HG02623 (cell line): ENCODE measurements around the gene CENPX.

Experiments used
- ATAC-seq: cut with Tn5 transposase; IDR thresholded peaks from one replicate; pipeline ENCODE4 v1.9.1; 2021; ENCODE audit warnings: moderate library complexity; ENCODE audit not compliant: unreplicated experiment

The CENPX gene

DNA sequence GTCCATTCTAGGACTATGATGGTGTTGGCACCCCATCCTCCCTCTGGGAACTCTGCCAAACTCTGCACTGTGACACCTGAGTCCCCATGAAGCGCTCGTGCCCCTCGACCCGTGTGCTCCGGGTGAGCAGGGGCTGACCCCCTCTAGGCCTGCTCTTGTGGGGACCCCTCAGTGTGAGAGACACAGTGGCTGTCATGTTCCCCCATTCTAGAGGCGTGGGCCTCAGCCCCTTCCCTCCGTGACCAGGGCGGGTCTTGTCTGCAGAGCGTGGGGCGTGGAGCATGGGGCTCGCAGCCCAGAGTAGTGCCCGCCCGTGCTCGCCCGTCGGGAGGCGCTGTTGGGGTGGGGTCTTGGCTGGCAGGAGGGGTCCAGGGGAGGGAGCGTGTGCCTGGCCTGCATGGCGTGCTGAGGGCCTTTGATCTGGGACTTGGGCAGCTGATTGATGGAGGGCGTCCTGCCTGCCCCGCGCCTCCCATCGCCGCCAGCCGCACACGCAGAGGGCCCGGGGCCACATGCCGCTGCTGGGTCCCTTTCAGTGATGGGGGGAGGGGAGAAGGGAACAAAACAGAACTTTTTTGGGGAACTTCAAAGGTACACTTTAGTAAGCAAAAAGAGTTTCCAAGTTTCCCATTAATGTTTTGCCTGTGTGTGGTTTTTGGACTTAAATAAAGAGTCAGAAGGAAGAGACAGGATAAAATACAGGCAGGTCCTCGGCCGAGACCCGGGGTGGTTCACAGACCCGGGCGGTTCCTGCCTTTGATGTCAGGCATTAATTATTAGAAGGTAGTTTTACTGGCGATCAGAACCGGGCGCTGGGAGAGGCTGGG lies 22.5 kb downstream of the CENPX start:
- no peak for ATAC-seq

DNA sequence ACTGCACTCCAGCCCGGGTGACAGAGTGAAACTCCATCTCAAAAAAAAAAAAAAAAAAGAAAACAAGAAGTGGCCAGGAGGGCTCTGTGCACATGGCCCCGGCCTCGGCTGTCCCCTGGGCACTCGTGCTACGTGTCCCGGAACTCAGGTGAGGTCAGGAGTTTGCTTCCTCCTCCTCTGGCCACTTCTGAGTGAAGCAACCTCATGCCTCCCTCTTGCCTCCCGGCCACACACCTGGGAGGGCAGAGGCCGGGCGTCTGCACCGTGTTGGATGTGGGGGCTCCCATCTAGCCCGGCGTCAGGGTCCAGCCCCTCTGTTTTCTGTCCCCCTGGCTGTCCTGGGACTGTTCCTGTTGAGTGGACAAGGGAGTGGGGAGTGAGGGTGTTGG lies 23.1 kb downstream of the CENPX start:
- ATAC-seq = no peak

DNA sequence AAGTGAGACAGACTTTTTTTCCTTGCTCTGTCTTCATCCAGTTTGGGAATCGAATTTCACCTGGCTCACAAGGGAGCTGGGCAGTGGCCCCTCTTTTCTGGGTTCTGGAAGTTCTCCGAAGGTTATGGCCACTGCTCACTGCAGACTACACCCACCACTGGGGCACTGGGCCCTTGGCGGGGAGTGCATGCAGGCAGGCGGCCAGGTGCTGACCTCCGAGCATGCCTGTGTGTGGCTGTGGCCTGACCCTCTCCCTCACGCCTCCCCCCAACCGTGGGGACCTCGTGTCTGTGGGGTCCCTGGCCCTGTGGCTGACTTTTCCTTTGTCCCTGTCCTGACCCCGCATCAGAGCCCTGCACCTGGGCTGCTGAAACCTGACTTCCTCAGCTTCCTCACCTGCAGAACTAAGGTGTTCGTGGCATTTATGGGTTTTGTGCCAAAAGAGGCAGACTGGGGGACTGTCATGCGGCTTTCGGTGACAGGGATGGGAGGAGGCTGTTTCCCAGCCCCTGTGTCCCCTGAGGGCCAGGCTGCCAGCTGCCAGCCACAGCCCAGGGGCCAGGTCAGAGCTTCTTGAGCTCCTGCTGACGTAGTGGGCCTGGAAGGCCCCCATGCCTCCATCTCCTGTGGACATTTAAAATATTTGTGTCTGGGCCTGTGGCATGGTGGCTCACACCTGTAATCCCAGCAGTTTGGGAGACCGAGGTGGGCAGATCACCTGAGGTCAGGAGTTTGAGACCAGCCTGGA lies 23.8 kb downstream of the CENPX start:
- ATAC-seq = no peak

DNA sequence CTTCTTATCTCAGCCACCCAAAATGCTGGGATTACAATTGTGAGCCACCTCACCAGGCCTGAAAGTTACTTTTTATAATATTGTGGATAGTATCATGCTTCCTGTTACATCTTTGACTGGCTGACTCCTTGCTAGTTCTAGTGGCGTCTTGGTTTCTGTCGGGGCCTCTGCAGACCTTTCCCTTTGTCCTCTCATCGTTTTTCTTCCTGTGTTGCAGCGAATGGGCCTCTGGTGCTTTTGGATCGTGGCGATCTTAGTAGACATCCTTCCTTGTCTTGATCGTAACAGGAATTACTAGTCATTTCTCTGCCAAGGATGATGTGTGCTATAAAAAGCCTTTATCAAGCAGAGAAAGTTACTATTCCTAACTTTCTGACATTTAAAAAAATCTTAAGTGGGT lies 24.5 kb downstream of the CENPX start:
- ATAC-seq = no peak

DNA sequence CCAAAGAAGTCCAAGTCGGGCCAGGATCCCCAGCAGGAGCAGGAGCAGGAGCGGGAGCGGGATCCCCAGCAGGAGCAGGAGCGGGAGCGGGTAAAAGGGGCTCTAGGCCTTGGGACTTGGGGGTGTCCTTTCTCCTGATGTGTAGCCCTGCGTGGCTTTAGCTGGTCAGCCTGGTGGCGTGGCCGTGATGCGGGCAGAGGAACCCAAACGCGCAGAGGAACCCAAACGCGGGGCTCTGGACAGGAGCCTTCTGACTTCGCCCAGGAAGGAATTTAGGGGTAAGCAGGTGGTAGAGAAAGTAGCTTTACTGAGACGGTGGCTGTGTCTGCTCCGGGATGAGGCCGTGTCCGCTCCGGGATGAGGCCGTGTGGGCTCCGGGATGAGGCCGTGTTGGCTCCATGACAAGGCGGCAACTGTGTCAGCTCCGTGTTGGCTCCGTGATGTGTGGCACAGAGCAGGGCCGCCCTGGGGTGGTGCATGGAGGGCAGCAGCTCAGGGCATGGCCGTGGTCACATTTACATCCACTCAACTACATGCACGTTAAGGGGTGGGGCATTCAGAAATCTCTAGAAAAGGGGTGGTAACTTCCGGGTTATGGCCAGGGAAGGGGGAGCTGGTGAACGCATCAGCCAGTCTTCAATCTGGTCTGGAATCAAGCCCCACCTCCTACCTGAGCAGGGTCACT lies 25.8 kb downstream of the CENPX start:
- no peak for ATAC-seq

DNA sequence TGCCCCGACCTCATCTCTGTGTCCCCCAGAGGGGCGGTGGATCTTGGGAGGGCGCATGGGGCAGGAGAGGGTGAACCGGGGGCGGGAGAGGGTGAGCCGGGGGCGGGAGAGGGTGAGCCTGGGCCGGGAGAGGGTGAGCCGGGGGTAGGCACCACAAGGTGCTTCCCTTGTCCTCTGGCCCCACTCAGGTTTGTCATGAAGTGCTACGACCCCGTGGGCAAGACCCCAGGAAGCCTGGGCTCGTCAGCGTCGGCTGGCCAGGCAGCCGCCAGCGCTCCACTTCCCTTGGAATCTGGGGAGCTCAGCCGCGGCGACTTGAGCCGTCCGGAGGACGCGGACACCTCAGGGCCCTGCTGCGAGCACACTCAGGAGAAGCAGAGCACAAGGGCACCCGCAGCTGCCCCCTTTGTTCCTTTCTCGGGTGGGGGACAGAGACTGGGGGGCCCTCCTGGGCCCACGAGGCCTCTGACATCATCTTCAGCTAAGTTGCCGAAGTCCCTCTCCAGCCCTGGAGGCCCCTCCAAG lies 26.4 kb downstream of the CENPX start:
- no peak for ATAC-seq

DNA sequence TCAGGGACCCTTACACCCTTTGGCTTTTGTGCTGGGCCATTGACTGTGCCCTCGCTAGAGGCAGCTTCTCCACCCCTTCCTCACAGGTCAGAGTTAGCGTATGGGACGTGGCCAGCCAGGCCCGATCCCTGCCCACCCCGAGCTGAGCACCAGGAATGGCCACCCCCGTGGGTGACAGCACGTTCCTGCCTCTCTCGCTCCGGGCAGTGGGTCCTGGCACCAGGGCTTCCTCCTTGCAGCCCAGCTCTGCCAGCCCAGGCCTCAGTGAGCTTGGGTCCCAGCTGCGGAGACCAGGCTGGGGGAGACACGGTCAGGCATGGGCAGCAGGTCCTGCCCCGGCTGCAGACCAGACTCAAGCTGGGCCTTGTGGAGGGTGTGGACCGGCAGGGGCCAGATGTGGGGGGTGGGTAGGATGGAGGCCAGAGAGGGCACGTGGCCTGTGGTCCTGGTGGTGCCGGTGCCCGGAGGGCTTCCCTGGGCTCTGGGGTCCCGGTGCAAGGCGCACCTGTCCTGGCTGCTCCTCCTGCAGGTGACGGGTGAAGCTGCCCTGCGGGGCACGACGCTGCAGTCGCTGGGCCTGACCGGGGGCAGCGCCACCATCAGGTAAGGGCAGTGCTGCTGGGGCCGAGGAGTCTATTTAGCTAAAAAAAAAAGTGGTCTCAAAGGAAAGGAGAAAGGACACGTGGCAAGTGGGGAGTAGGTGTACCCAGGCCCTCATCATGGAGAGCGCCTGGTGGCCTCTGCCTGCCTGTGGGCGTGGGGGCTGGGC lies 27.0 kb downstream of the CENPX start:
- no peak for ATAC-seq

DNA sequence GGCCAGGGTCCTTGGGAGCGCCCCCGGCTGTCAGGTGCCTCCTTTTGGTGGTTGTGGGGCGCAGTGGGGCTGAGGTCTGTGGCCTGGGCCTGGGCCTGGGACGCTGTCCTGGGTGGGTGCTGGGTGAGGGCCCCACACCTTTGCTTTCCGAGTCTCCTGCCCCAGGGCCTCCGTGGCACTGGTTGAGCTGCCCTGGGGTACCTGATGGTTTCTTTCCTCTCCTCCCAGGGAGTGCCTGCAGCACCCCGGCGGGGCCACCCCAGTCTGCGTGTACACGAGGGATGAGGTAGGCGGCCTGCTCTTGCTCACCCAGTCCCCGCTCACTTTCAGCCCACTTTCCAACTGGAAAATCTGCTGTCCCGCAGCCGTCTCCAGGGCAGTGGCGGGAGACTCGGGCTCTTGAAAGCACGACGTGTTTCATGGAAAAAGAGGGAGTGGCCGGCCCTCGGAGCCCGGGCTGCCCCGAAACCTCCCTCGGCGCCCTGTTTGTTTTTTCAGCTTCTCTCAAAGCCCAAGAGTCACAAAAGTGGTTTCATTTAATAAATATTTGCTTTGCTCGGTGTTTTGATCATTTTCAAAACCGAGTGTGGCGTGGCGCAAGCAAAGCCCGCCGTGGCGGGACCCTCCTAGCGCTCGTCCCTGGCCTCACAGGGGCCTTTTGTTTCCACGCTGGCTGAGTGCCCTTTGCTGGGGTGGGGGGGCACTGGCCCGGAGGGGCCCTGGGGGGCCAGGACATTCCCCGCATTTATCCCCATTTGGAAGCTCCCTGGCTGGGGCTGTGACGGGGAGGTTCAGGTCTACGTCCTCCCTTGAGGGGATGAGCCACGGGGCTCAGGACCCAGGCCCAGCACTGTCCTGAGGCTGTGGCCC lies 27.9 kb downstream of the CENPX start:
- ATAC-seq = no peak

DNA sequence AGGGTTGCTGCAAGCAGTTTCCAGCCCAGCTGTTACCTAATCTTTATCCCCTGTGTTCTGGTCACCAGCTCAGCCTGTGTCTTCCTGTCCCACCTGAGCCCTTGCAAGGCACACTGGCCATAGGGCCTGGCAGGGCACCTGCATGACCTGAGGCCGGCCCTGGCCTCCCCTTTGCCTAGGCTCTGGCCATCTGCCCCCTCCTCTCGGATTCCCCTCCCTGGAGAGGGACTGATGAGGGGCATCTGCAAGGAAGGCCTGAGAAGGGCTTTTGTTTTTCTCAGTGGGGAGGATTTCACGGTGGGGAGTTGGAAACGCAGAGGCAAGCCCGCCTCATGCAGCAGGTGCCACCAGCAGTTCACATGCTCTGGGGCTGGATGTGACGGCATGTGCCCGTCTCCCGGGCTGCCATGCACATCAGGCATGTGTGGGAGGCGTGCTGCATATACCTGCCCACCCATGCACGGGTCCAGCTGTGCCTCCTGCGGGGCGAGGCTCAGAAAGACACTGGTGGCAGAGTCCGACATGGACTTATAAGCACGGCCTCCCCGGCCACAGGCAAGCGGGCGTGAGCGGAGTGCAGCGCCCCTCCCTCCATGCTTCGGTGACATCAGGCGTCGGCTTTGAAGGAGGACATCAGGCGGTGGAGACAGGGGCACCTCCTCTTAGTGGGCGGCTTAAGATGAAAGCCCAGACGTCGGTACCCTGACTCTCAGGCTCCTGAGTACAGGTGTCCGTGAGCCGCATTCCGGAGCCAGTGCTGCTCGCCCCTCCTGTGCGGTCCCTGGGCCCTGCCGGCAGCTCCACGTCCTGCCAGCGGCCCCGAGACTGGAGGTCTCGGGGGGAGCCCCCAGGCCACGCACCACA lies 28.7 kb downstream of the CENPX start:
- ATAC-seq = no peak

DNA sequence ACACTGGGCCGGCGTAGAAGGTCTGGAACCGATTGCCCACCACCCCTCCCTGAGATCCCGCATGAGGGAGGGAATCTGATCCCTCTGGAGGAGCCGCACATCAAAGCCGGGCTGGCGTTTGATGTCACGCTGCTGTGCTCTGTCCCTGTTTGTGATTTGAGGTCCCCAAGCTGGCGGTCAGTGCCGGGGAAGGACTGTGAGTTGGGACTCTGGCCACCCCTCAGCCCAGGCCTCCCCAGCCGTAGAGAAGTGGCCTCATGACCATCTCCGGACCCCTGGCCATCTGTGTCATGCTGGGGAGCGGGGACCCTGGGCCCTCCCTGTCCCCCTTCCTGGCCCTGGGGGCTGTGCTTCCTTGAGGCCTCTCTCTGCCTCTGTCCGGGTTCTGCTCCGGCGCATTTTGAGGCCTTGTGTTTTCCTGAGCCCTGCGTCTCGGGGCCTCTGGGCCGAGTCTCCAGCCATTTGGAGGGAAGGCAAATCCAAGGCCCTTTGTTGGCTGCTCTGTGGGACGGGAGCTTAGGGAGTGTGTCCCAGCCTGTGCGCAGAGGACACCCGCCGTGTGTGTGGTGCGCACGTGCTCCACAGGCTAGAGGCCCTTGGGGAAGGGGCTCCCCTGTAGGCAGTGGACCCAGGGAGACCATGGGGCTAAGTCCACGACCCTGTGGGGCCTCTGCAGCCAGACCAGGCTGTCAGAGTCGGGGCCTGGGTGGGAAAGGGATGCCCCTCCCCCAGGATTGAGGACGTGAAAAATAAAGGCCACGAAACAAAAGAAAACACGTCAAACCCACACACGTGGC lies 30.2 kb downstream of the CENPX start:
- no peak for ATAC-seq

DNA sequence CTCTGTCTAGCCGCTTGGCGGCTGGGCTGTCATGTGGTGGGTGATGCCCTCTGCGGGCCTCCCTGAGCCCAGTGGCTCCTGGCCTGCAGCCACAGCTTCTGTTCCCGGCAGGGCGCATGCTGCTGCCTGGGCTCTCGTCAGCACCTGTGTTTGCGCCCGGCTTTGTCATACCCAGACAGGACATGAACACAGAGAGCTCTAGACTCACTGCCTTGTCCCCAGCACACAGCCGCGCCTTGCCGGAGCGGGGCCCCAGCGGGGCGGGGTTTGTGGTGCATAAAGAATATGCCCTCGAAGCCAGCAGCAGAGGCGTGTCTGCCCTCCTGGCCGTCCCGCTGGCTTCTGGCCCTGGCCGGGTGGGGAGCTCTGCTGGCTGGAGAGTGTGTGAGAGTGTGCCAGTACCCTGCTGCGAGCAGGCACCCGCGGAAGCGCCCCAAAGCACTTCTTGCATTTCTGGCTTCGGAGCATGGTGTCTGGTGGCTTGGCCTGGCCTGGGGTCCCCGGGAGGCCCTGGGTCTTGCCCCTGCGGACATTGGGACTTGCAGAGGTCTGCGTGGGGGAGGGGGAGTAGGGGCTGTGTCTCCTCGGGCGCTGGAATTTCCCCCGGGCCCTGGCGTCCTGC lies 30.9 kb downstream of the CENPX start:
- no peak for ATAC-seq

DNA sequence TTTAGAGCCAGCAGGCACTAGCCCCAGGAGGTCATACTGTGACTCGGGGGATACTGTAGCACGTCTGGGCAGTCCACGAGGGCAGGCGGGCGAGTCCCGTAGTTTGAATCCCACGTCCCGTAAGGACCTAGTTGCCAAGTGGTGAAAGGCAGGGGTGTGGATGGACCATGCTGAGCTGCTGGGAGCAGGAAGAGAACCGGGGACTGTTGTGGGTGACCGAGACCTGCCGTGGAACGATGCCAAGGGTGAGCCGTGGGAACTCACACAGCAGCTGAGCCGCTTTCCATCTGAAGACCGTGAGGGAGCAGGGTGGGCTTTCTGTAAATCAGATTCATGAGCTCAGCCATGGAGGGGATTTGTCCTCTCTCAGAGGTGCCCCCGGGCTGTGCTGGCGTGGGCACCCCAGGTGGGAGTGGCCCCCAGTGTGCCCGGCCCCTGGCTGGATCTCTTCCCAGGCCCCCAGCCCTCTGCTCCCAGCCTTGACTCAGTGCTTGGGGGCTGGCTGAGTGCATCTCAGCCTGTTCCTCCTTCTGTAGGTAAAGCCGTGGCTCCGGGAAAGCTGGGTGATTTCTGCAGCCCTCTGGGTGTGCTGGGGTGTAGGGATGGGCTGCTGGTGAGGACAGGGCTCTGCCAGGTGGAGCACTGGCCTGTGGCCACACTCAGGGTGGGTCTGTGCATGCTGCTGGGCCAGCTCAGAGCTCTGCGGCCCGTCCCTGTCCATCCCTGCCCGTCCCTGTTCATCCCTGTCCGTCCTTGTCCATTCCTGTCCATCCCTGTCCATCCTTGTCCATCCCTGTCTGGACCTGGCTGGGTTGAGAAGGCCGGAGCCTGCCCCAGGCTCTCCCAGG lies 31.6 kb downstream of the CENPX start:
- no peak for ATAC-seq

DNA sequence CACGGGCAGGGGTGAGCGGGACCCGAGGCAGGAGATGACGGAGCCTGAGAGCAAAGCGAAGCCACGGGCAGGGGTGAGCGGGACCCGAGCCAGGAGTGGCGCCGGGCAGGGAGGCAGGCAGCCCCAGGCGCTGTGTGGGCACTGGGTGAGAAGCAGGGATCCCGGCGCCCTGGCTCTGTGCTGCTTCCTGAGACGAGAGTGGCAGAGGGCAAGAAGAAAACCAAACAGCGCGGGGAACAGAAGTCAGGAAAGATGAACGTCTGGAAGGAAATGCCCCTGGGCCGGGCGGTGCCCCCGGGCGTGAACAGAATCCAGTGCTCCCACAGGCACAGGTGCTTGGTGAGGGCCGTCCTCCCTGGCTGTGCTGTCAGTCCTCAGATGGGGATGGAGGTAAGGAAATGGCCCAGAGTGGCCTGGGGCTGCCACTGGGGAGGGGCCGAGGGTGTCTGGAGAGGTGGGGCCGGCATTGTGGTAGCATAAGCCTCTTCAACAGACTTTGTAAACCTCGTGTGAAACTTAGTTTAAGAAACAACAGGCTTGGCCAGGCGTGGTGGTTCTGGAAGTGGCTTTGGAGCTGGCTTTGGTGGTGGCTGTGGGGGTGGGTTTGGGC lies 35.4 kb downstream of the CENPX start:
- no peak for ATAC-seq

DNA sequence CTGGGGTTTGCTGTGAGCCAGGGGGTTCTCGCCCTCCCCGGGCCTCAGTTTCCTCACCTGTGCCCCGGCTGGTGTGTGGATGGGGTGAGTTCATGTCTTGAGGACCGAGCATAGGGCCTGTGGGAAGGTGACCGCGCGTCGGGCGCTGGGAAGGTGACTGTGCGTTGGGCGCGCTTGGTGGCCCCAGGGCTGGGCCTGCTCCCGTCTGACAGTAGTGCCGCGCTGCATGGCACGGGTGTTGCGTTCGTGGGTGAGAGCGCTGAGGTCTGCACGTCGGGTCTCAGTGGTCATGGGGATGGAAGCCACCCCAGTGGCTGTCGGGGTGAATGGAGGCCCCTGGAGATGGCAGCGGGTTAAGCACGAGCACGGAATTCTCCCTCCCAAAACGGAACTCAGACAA lies 36.1 kb downstream of the CENPX start:
- ATAC-seq = no peak

DNA sequence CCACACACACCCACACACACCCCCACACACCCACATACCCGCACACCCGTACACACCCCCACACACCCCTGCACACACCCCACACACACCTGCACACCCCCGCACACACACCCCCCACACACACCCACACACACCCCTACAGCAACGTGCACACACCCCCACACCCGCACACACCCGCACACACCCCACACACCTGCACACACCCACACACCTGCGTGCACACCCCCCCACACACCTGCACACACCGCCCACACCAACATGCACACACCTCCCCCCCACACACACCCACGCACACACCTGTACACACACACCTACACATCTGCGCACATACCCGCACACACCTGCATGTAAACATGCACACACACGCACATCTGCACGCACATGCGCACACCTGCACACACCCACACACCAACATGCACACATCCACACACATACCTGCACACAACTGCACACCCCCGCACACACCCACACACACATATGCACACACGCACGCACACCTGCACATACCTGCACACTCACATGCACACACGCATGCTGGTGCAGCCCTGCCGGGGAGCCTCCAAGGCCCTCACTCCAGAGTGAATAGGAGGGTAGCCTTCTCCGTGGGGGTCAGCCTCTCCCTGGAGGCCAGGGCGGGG lies 37.8 kb downstream of the CENPX start:
- ATAC-seq = no peak
